Spleen (tissue), 11 donors: Measurements from ENCODE around the gene ANAPC7. TPM values are rescaled to one million over a fixed set of nuclear protein-coding genes. Genes with fewer than 3 reads are reported as not detected.
"Not testable (repeated sequence)": the region's sequence is repeated elsewhere in the genome, so short reads cannot be mapped to it uniquely, and the experiment has no call there.

Source experiments
- DNase-seq: peaks from one replicate; pipeline ENCODE4 v3.0.0-alpha.2; 2020
- H3K27ac ChIP-seq, 8 donors: fragments of 200-600 bp; sonication (generic) in 7 of 8; 1 replicate in 4 of 8; 2 replicates in 4 of 8; pipeline versions ENCODE4 v1.5.0 to v1.8.0; 2016 to 2021; ENCODE audit warnings: inconsistent platforms in 4 of 8, mild to moderate bottlenecking in 4 of 8, moderate library complexity in 1 of 8
- H3K27me3 ChIP-seq, 7 donors: fragments of 200-600 bp; sonication (generic) in 6 of 7; replicated peaks in 1 of 7; 1 replicate in 4 of 7; 2 replicates in 3 of 7; pipeline versions ENCODE4 v1.5.0 to v1.8.0; 2016 to 2021; ENCODE audit warnings: inconsistent platforms in 3 of 7, mild to moderate bottlenecking in 1 of 7
- H3K36me3 ChIP-seq, 6 donors: fragments of 200-600 bp; sonication (generic) in 5 of 6; 1 replicate in 4 of 6; 2 replicates in 2 of 6; pipeline versions ENCODE4 v1.5.0 to v1.8.0; 2016 to 2021; ENCODE audit warnings: inconsistent platforms in 2 of 6
- H3K4me1 ChIP-seq, 6 donors: fragments of 200-600 bp; sonication (generic) in 5 of 6; 1 replicate in 3 of 6; 2 replicates in 3 of 6; pipeline versions ENCODE4 v1.5.0 to v1.8.0; 2016 to 2021; ENCODE audit warnings: inconsistent platforms in 3 of 6
- H3K4me3 ChIP-seq, 8 donors: fragments of 200-600 bp; sonication (generic) in 7 of 8; 1 replicate in 4 of 8; 2 replicates in 4 of 8; pipeline versions ENCODE4 v1.5.0 to v1.8.0; 2016 to 2021; ENCODE audit warnings: inconsistent platforms in 4 of 8, mild to moderate bottlenecking in 4 of 8, moderate library complexity in 2 of 8
- H3K9me3 ChIP-seq, 8 donors: fragments of 200-600 bp; sonication (generic) in 7 of 8; 1 replicate in 4 of 8; 2 replicates in 4 of 8; pipeline versions ENCODE4 v1.5.0 to v1.8.0; 2016 to 2021; ENCODE audit warnings: inconsistent platforms in 4 of 8
- CTCF ChIP-seq, 11 experiments: fragments of 200-600 bp in 7 of 11; fragments of 450-650 bp in 4 of 11; sonication (generic) in 4 of 11; IDR thresholded peaks in 8 of 11; conservative IDR thresholded peaks in 3 of 11; 1 replicate in 7 of 11; 2 replicates in 4 of 11; pipeline versions ENCODE4 v1.4.0 to v1.8.0; 2016 to 2021; ENCODE audit warnings: antibody characterized with exemption in 11 of 11, inconsistent platforms in 4 of 11, mild to moderate bottlenecking in 1 of 11
- POLR2A ChIP-seq, 3 donors: fragments of 450-650 bp; IDR thresholded peaks; one replicate each; pipeline ENCODE4 v1.5.1; 2017; ENCODE audit warnings: antibody characterized with exemption in 3 of 3, mild to moderate bottlenecking in 1 of 3
- POLR2AphosphoS5 ChIP-seq, 3 donors: sonication (generic); formaldehyde crosslinking; IDR thresholded peaks; one replicate each; pipeline ENCODE4 v1.5.1; 2017; ENCODE audit warnings: antibody characterized with exemption in 3 of 3
- WGBS, 5 donors: extraction: QIAGEN DNeasy Blood & Tissue Kit in 3 of 5; methylation state at CpG; one replicate each; pipeline versions ENCODE4 v1.1.5 to v1.1.7; 2013 to 2018; 5-methylcytosine and 5-hydroxymethylcytosine counted together
- intact Hi-C: fragments of 100-400 bp; cut with DNase I; formaldehyde crosslinking; loops from one replicate; pipeline ENCODE4 v1.15.0; 2023; ENCODE audit warnings: low total_unique reads
- polyA plus RNA-seq, 3 donors: library from polyadenylated mRNA; stranded (reverse); fragments of 200-250 nt; gene quantifications; one replicate each; pipeline ENCODE4 v1.2.1, GENCODE V29; 2013
- total RNA-seq, 7 donors: library from RNA; depleted of rRNA in 3 of 7; stranded (reverse); fragments of >200 nt in 3 of 7; fragmentation: NEBNext Ultra II Directional in 4 of 7; extraction: Animal tissue kit (Norgen Biotek cat#: 25700) in 4 of 7; gene quantifications; one replicate each; pipeline versions ENCODE4 v1.1.0 to v1.2.1, GENCODE V29; 2016 to 2021
- donor health status: healthy with polysubstance abuse.
- donor health status: DM: no; HTN: no; CAD: no; lungs with moderate emphysema.
- donor health status: DM: no; HTN: no; CAD: no.
- donor health status: Bipolar disorder and iron deficiency.
- donor health status: healthy.
- donor health status: DM: no; HTN: no; CAD: no.
- donor health status: DM: yes; HTN: yes; CAD: no.

ANAPC7 gene
- total and polyA plus RNA-seq, 10 donors, result 32.2 to 78.0 (median 50.3) TPM

DNA sequence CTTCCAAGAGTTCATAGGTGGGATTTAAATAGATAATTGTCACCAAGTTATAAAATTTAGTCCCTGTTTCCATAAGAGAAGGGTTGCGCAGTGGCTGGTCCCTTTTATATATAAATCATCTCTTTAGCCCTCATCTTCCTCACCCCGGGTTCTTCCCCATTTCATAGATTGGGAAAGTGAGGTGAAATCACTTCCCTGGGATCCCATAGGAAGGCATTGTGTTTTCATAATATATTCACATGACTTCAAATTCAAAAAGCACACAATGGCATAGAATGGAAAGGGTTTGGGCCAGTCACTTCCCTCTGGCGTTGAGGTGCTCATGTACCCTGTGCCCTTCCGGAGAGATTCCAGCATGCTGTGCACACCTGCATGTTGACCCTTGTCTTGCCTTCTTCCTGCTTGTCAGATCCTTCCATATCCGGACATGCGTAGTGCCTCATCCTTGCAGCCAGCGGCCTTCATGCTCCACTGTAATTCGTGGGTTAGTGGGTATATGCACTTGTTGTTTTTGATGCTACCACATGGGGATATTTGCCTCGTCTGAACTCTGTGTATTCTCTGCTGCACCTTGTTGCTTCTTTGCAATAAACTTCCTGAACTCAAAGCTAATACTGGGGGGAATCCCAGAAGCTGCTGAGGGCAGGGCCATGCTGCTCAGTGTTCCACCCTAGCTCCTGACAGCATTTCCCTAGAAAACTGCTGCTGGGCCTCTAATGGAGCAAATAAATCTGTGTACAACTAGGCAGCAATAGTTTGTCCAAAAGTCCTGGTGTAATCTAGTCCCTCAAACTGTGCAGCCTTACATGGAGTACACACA lies 59.6 kb downstream of the ANAPC7 start:
- 76 to 86% (median 81%) methylated on average over 9 of the region's 9 CpGs for WGBS, 5 donors
- Histone ChIP-seq H3K36me3 (peaks cover 11 to 100% (median 99%) of the 10 kb centered on the region in 6 donors), H3K4me1 (peaks cover 0 to 11% (median 6%) of the 10 kb centered on the region in 6 donors), H3K27ac (peak overlapping the region in 2 of 8 donors; percentile 31 to 40), H3K4me3 (no peak overlapping the region), H3K27me3 (no peaks in the 10 kb centered on the region), H3K9me3 (no peaks in the 10 kb centered on the region)
- TF ChIP-seq POLR2A (IDR thresholded peaks at IDR 0.05) (no peak), CTCF (IDR thresholded peaks at IDR 0.05 in 8 of 11, conservative IDR thresholded peaks at IDR 0.05 in 3 of 11) (no peak), POLR2AphosphoS5 (IDR thresholded peaks at IDR 0.05) (no peak)
- intact Hi-C loops, result no loop called here
- no peak for DNase-seq

- WGBS, 5 donors, result 93 to 95% (median 94%) methylated on average over 5 of the region's 5 CpGs
- H3K4me3 ChIP-seq, result no peak overlapping the region
- TF ChIP-seq CTCF (IDR thresholded peaks at IDR 0.05 in 8 of 11, conservative IDR thresholded peaks at IDR 0.05 in 3 of 11), result no peak
- TF ChIP-seq POLR2AphosphoS5 (IDR thresholded peaks at IDR 0.05), result no peak
- TF ChIP-seq POLR2A (IDR thresholded peaks at IDR 0.05), result no peak
- no peak for DNase-seq
- no peaks in the 10 kb centered on the region for H3K27me3 ChIP-seq
- H3K9me3 ChIP-seq, result no peaks in the 10 kb centered on the region
- H3K4me1 ChIP-seq, result peaks cover 0 to 8% (median 0%) of the 10 kb centered on the region in 6 donors
- H3K27ac ChIP-seq, result no peak overlapping the region
- H3K36me3 ChIP-seq, result peaks cover 16 to 100% (median 99%) of the 10 kb centered on the region in 6 donors
- intact Hi-C loops, result no loop called here
These were observed 60.4 kb downstream of the ANAPC7 start for GRCh38 chr12:110343114-110343513.

GRCh38 chr12:110342157-110342556 lies 61.4 kb downstream of the ANAPC7 start:
- Histone ChIP-seq H3K27me3 (no peaks in the 10 kb centered on the region), H3K4me1 (peaks cover 0 to 8% (median 0%) of the 10 kb centered on the region in 6 donors), H3K4me3 (no peak overlapping the region), H3K36me3 (peaks cover 16 to 100% (median 98%) of the 10 kb centered on the region in 6 donors), H3K27ac (no peak overlapping the region), H3K9me3 (no peaks in the 10 kb centered on the region)
- DNase-seq, result no peak
- TF ChIP-seq POLR2AphosphoS5 (IDR thresholded peaks at IDR 0.05) (no peak), CTCF (IDR thresholded peaks at IDR 0.05 in 8 of 11, conservative IDR thresholded peaks at IDR 0.05 in 3 of 11) (no peak), POLR2A (IDR thresholded peaks at IDR 0.05) (no peak)
- intact Hi-C loops, result no loop called here
- WGBS, 5 donors, result 92 to 98% (median 95%) methylated on average over 13 to 15 of the region's 15 CpGs

DNA sequence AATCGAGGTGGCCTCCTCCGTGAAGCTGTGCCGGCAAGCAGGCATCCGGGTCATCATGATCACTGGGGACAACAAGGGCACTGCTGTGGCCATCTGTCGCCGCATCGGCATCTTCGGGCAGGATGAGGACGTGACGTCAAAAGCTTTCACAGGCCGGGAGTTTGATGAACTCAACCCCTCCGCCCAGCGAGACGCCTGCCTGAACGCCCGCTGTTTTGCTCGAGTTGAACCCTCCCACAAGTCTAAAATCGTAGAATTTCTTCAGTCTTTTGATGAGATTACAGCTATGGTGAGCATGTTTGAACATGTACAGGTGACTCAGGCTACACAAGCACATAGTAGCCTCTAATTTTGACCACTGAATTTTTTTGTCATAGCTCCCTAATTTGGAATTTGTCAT lies 62.8 kb downstream of the ANAPC7 start:
- intact Hi-C loops, result no loop called here
- H3K27ac ChIP-seq, result no peak overlapping the region
- 92 to 96% (median 94%) methylated on average over 18 of the region's 18 CpGs for WGBS, 5 donors

GRCh38 chr12:110340261-110340660 lies 63.2 kb downstream of the ANAPC7 start:
- WGBS, 5 donors, result 94 to 97% (median 95%) methylated on average over 8 of the region's 8 CpGs
- H3K4me3 ChIP-seq, H3K4me1 ChIP-seq, H3K9me3 ChIP-seq, intact Hi-C loops, H3K27ac ChIP-seq, DNase-seq, H3K27me3 ChIP-seq: not testable (repeated sequence)
- peaks cover 23 to 100% (median 99%) of the 10 kb centered on the region in 6 donors for H3K36me3 ChIP-seq

More for the DNA sequence above, 62.8 kb downstream of the ANAPC7 start:
- no peak for DNase-seq
- H3K4me1 ChIP-seq, result peaks cover 0 to 8% (median 0%) of the 10 kb centered on the region in 6 donors
- peaks cover 21 to 100% (median 99%) of the 10 kb centered on the region in 6 donors for H3K36me3 ChIP-seq
- no peaks in the 10 kb centered on the region for H3K9me3 ChIP-seq
- no peak for TF ChIP-seq POLR2A (IDR thresholded peaks at IDR 0.05)
- no peak for TF ChIP-seq CTCF (IDR thresholded peaks at IDR 0.05 in 8 of 11, conservative IDR thresholded peaks at IDR 0.05 in 3 of 11)
- TF ChIP-seq POLR2AphosphoS5 (IDR thresholded peaks at IDR 0.05), result peak in 1 of 3 donors; percentile 43
- no peaks in the 10 kb centered on the region for H3K27me3 ChIP-seq
- no peak overlapping the region for H3K4me3 ChIP-seq
